HL-60 (cell line): ENCODE results near the gene IL36A.

Experiments used
- GABPA ChIP-seq: IDR thresholded peaks from 2 replicates; pipeline ENCODE4 v1.6.1; 2012; ENCODE audit warnings: low read depth
- POLR2AphosphoS5 ChIP-seq: IDR thresholded peaks from 2 replicates; pipeline ENCODE4 v1.6.1; 2012; ENCODE audit warnings: low read depth
- REST ChIP-seq: IDR thresholded peaks from 2 replicates; pipeline ENCODE4 v1.6.1; 2012; ENCODE audit warnings: low read depth; ENCODE audit not compliant: insufficient replicate concordance
- SPI1 ChIP-seq: IDR thresholded peaks from 2 replicates; pipeline ENCODE4 v1.6.1; 2012; ENCODE audit warnings: low read depth, mild to moderate bottlenecking, borderline replicate concordance
- TF ChIP-seq, protein P1 (sequence below): IDR thresholded peaks from one replicate; pipeline ENCODE4 v1.5.1; 2011; ENCODE audit warnings: low read length, control low read depth, inconsistent platforms; ENCODE audit not compliant: insufficient read depth

DNA sequence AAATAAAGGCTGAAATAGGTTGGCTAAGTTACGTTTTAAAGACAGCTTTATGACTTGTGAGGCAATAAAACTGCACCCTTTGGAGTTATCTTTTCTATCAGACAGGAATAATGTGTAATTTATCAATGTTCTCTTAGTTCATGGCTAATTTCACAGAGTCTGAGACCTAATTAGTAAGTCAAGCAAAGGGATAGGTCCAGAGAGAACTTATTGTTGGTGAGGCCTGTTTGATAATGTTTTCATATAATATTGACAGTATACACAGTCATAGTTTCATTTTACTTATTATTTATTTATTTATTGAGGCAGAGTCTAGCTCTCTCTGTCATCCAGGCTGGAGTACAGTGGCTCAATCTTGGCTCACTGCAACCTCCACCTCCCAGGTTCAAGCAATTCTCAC, 51.9 kb downstream of the IL36A start:
- TF ChIP-seq, protein P1, sequence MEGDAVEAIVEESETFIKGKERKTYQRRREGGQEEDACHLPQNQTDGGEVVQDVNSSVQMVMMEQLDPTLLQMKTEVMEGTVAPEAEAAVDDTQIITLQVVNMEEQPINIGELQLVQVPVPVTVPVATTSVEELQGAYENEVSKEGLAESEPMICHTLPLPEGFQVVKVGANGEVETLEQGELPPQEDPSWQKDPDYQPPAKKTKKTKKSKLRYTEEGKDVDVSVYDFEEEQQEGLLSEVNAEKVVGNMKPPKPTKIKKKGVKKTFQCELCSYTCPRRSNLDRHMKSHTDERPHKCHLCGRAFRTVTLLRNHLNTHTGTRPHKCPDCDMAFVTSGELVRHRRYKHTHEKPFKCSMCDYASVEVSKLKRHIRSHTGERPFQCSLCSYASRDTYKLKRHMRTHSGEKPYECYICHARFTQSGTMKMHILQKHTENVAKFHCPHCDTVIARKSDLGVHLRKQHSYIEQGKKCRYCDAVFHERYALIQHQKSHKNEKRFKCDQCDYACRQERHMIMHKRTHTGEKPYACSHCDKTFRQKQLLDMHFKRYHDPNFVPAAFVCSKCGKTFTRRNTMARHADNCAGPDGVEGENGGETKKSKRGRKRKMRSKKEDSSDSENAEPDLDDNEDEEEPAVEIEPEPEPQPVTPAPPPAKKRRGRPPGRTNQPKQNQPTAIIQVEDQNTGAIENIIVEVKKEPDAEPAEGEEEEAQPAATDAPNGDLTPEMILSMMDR, result no peak
- TF ChIP-seq GABPA (no peak), REST (no peak), POLR2AphosphoS5 (no peak), SPI1 (no peak)
